ENCODE results near the gene PPIH. TPM values are rescaled to one million over a fixed set of nuclear protein-coding genes. Genes with fewer than 3 reads are reported as not detected.

The PPIH gene
- total RNA-seq, 1 donor from 2014 or later, result 28.5 TPM

DNA sequence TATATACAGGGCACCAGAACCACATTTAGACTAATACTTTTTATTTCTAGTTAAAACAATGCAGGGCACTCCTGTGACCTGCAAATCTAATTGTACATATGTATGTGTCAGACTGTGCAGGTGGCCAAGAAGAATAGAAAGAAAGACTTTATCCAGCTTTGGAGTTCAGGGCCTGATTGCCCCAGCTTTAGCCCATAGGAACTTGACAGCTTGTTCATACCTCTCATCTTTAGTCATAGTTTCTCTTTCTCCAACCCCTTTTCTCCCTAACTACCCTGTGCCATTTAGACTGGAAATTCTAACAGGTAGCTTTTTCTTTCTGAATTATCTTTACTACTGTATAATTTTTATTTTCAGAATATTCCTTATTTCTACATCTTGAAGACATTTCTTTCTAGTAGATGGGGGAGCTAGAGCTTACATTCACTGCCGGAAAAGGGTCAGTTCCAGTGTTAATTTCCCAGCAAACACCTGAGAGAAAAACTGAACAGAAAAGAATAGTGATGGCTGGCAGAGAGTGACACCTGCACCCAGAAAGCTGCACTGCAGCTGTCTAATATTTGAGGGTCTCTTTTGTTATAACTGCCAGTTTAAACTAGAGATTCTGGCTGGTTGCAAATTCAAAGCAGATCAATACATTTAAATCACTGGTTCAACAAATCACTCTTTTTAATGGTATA, 32.4 kb downstream of the PPIH start:
- Mint-ChIP-seq H3K36me3 (ENCODE audit: low read depth, unreplicated experiment) (peaks cover 3% of the 10 kb centered on the region), H3K27ac (ENCODE audit: unreplicated experiment) (no peak overlapping the region), H3K4me1 (ENCODE audit: low read depth, unreplicated experiment) (peaks cover 38% of the 10 kb centered on the region), H3K4me3 (ENCODE audit: unreplicated experiment) (no peak overlapping the region), H3K9me3 (ENCODE audit: unreplicated experiment) (no peaks in the 10 kb centered on the region), H3K27me3 (ENCODE audit: low read depth, unreplicated experiment) (no peaks in the 10 kb centered on the region)
- Histone ChIP-seq H3K9me3 (ENCODE audit: insufficient read depth, low read depth, low read length) (no peaks in the 10 kb centered on the region), H3K4me1 (ENCODE audit: insufficient read depth, low read length) (peaks cover 3% of the 10 kb centered on the region), H3K27ac (ENCODE audit: low read depth, low read length) (no peak overlapping the region), H3K4me3 (ENCODE audit: insufficient read depth, low read depth, low read length) (no peak overlapping the region), H3K79me2 (ENCODE audit: insufficient read depth, low read length) (peaks cover 100% of the 10 kb centered on the region), H3K36me3 (ENCODE audit: insufficient read depth, low read length) (peaks cover 27% of the 10 kb centered on the region), H3K27me3 (ENCODE audit: insufficient read depth, low read length) (no peaks in the 10 kb centered on the region), H3K4me2 (ENCODE audit: low read length) (no peak overlapping the region), H4K20me1 (ENCODE audit: insufficient read depth, low read length) (peaks cover 100% of the 10 kb centered on the region), H2AFZ (ENCODE audit: low read depth, low read length) (no peak overlapping the region), H3K9ac (ENCODE audit: low read length) (no peak overlapping the region)
- DNase-seq (ENCODE audit: low read depth) (no peak), FAIRE-seq (no peak)
- no peak for TF ChIP-seq EZH2 (IDR thresholded peaks at IDR 0.05; ENCODE audit: insufficient read depth, low read length)
- TF ChIP-seq, protein P1, sequence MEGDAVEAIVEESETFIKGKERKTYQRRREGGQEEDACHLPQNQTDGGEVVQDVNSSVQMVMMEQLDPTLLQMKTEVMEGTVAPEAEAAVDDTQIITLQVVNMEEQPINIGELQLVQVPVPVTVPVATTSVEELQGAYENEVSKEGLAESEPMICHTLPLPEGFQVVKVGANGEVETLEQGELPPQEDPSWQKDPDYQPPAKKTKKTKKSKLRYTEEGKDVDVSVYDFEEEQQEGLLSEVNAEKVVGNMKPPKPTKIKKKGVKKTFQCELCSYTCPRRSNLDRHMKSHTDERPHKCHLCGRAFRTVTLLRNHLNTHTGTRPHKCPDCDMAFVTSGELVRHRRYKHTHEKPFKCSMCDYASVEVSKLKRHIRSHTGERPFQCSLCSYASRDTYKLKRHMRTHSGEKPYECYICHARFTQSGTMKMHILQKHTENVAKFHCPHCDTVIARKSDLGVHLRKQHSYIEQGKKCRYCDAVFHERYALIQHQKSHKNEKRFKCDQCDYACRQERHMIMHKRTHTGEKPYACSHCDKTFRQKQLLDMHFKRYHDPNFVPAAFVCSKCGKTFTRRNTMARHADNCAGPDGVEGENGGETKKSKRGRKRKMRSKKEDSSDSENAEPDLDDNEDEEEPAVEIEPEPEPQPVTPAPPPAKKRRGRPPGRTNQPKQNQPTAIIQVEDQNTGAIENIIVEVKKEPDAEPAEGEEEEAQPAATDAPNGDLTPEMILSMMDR (IDR thresholded peaks at IDR 0.05; ENCODE audit: insufficient read depth, low read depth, low read length), result no peak

DNA sequence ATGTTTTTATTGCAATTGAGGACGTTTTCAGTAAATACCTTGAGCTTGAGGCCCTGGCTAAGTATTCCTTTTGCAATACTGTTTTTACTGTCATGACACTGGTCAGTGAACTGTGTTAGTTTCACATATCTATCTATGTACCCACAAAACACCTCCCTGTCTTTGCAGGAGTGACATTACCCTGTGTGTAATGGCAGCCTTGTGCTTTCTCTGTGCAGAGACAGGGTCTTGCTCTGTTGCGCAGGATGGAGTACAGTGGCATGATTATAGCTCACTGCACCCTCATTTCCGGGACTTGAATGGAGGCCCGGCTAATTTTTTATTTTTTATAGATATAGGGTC, 32.9 kb downstream of the PPIH start:
- no peak overlapping the region for H3K27ac Mint-ChIP-seq (ENCODE audit: unreplicated experiment)
- H3K9me3 Mint-ChIP-seq (ENCODE audit: unreplicated experiment), result no peaks in the 10 kb centered on the region
- Histone ChIP-seq H3K9me3 (ENCODE audit: insufficient read depth, low read depth, low read length) (no peaks in the 10 kb centered on the region), H3K36me3 (ENCODE audit: insufficient read depth, low read length) (peaks cover 31% of the 10 kb centered on the region), H4K20me1 (ENCODE audit: insufficient read depth, low read length) (peaks cover 100% of the 10 kb centered on the region), H3K4me3 (ENCODE audit: insufficient read depth, low read depth, low read length) (no peak overlapping the region), H3K27ac (ENCODE audit: low read depth, low read length) (no peak overlapping the region), H3K9ac (ENCODE audit: low read length) (no peak overlapping the region), H3K4me2 (ENCODE audit: low read length) (no peak overlapping the region), H3K4me1 (ENCODE audit: insufficient read depth, low read length) (peaks cover 2% of the 10 kb centered on the region), H3K27me3 (ENCODE audit: insufficient read depth, low read length) (no peaks in the 10 kb centered on the region), H3K79me2 (ENCODE audit: insufficient read depth, low read length) (peaks cover 100% of the 10 kb centered on the region), H2AFZ (ENCODE audit: low read depth, low read length) (no peak overlapping the region)
- H3K36me3 Mint-ChIP-seq (ENCODE audit: low read depth, unreplicated experiment), result peaks cover 3% of the 10 kb centered on the region
- DNase-seq (ENCODE audit: low read depth), result no peak
- TF ChIP-seq, protein P1 (IDR thresholded peaks at IDR 0.05; ENCODE audit: insufficient read depth, low read depth, low read length), result no peak
- TF ChIP-seq EZH2 (IDR thresholded peaks at IDR 0.05; ENCODE audit: insufficient read depth, low read length), result no peak
- peaks cover 38% of the 10 kb centered on the region for H3K4me1 Mint-ChIP-seq (ENCODE audit: low read depth, unreplicated experiment)
- FAIRE-seq, result no peak
- H3K4me3 Mint-ChIP-seq (ENCODE audit: unreplicated experiment), result no peak overlapping the region
- no peaks in the 10 kb centered on the region for H3K27me3 Mint-ChIP-seq (ENCODE audit: low read depth, unreplicated experiment)

DNA sequence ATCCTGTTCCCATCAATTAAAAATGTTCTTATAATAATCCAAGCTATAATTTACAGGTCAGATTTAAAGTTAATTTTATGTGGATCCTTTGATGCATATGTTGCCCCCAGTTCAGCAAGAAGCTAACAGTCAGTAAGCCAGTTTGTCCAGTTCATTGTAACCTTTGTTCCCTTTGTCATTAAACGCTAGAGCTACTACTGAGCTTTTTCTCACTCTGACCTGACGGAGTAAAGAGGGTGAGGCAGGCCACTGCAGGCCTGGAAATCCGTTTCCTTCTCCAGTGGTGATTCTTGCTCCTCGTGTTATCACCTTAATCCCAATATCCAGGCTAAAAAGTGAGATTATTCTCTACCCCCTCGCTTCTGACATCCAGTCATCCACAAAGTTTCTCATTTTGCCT, 34.2 kb downstream of the PPIH start:
- H3K27ac ChIP-seq (ENCODE audit: low read depth, low read length), result no peak overlapping the region

More for the DNA sequence above, 34.2 kb downstream of the PPIH start:
- TF ChIP-seq, protein P1 (IDR thresholded peaks at IDR 0.05; ENCODE audit: insufficient read depth, low read depth, low read length), result no peak
- TF ChIP-seq EZH2 (IDR thresholded peaks at IDR 0.05; ENCODE audit: insufficient read depth, low read length), result no peak
- Histone ChIP-seq H3K79me2 (ENCODE audit: insufficient read depth, low read length) (peaks cover 99% of the 10 kb centered on the region), H3K27me3 (ENCODE audit: insufficient read depth, low read length) (no peaks in the 10 kb centered on the region), H4K20me1 (ENCODE audit: insufficient read depth, low read length) (peaks cover 99% of the 10 kb centered on the region), H3K36me3 (ENCODE audit: insufficient read depth, low read length) (peaks cover 36% of the 10 kb centered on the region), H3K4me1 (ENCODE audit: insufficient read depth, low read length) (peaks cover 2% of the 10 kb centered on the region), H2AFZ (ENCODE audit: low read depth, low read length) (no peak overlapping the region), H3K4me3 (ENCODE audit: insufficient read depth, low read depth, low read length) (no peak overlapping the region), H3K9ac (ENCODE audit: low read length) (no peak overlapping the region), H3K9me3 (ENCODE audit: insufficient read depth, low read depth, low read length) (no peaks in the 10 kb centered on the region), H3K4me2 (ENCODE audit: low read length) (no peak overlapping the region)
- Mint-ChIP-seq H3K36me3 (ENCODE audit: low read depth, unreplicated experiment) (peaks cover 6% of the 10 kb centered on the region), H3K27ac (ENCODE audit: unreplicated experiment) (no peak overlapping the region), H3K4me3 (ENCODE audit: unreplicated experiment) (no peak overlapping the region), H3K9me3 (ENCODE audit: unreplicated experiment) (no peaks in the 10 kb centered on the region), H3K27me3 (ENCODE audit: low read depth, unreplicated experiment) (no peaks in the 10 kb centered on the region), H3K4me1 (ENCODE audit: low read depth, unreplicated experiment) (peaks cover 30% of the 10 kb centered on the region)
- DNase-seq (ENCODE audit: low read depth) (no peak), FAIRE-seq (no peak)
